Natural killer cell (primary cell): Measurements from ENCODE around the gene QRICH1. TPM values are rescaled to one million over a fixed set of nuclear protein-coding genes. Genes with fewer than 3 reads are reported as not detected.
A peak's percentile ranks its signal among the peaks of the same experiment; 100 is the strongest.

Source experiments
- ATAC-seq, 3 donors: fragments of 150-1000 bp in 2 of 3; fragments of 200-7000 bp in 1 of 3; cut with Tn5 transposase; 1 replicate in 1 of 3; 2 replicates in 2 of 3; pipeline ENCODE4 v1.10.0; 2021; ENCODE audit warnings: mild to moderate bottlenecking in 2 of 3, moderate library complexity in 2 of 3
- DNase-seq, 2 donors: peaks; one replicate each; pipeline versions ENCODE4 v3.0.0 to v3.0.0-alpha.2; 2013 to 2021; ENCODE audit warnings: mixed read lengths in 1 of 2
- H3K27ac ChIP-seq: one replicate; pipeline ENCODE4 v1.5.1; 2013; ENCODE audit warnings: mild to moderate bottlenecking, low read length
- H3K27me3 ChIP-seq: one replicate; pipeline ENCODE4 v1.6.1; 2013; ENCODE audit warnings: low read length; ENCODE audit not compliant: control insufficient read depth, insufficient read depth
- H3K36me3 ChIP-seq: one replicate; pipeline ENCODE4 v1.6.1; 2013; ENCODE audit warnings: low read length; ENCODE audit not compliant: control insufficient read depth, insufficient read depth
- H3K4me1 ChIP-seq: one replicate; pipeline ENCODE4 v1.6.1; 2013; ENCODE audit warnings: low read length; ENCODE audit not compliant: control insufficient read depth, insufficient read depth
- H3K4me3 ChIP-seq: one replicate; pipeline ENCODE4 v1.5.1; 2013; ENCODE audit warnings: low read length
- H3K9me3 ChIP-seq: one replicate; pipeline ENCODE4 v1.6.1; 2013; ENCODE audit warnings: low read length; ENCODE audit not compliant: control insufficient read depth, insufficient read depth
- H3K27ac Mint-ChIP-seq, 2 donors: one replicate each; pipeline ENCODE4 v1.8.0; 2022; ENCODE audit warnings: mild to moderate bottlenecking in 2 of 2, mixed read lengths in 2 of 2, moderate library complexity in 1 of 2
- H3K27me3 Mint-ChIP-seq, 2 donors: one replicate each; pipeline ENCODE4 v1.8.0; 2022; ENCODE audit warnings: low read depth in 2 of 2, mixed read lengths in 2 of 2
- H3K36me3 Mint-ChIP-seq: one replicate; pipeline ENCODE4 v1.8.0; 2022; ENCODE audit warnings: mixed read lengths
- H3K4me1 Mint-ChIP-seq, 2 donors: one replicate each; pipeline ENCODE4 v1.8.0; 2022; ENCODE audit warnings: mixed read lengths in 2 of 2
- H3K4me3 Mint-ChIP-seq: one replicate; pipeline ENCODE4 v1.8.0; 2022; ENCODE audit warnings: mild to moderate bottlenecking, moderate library complexity, mixed read lengths
- H3K9me3 Mint-ChIP-seq, 2 donors: one replicate each; pipeline ENCODE4 v1.8.0; 2022; ENCODE audit warnings: mixed read lengths in 2 of 2
- WGBS: methylation state at CpG from one replicate; pipeline ENCODE4 v1.1.7; 2013; ENCODE audit warnings: missing lambda C conversion rate; ENCODE audit not compliant: insufficient coverage; 5-methylcytosine and 5-hydroxymethylcytosine counted together
- intact Hi-C: fragments of 100-400 bp; cut with micrococcal nuclease; formaldehyde crosslinking; loops from one replicate; pipeline ENCODE4 v1.14.2; 2022
- total RNA-seq, 4 donors: library from RNA; stranded (reverse); fragments of 120-200 nt in 1 of 4; gene quantifications; one replicate each; pipeline versions ENCODE4 v1.2.3 to v1.2.4, GENCODE V29; 2013 to 2022
- TF ChIP-seq, protein P1 (sequence below): fragments of 200-600 bp; IDR thresholded peaks from one replicate; pipeline ENCODE4 v1.8.0; 2022; ENCODE audit warnings: antibody characterized with exemption

Gene QRICH1
- total RNA-seq, 3 donors from 2014 or later (not counting 1 experiment from before 2014, with no cell fraction given), result 220 to 230 (median 227) TPM

DNA sequence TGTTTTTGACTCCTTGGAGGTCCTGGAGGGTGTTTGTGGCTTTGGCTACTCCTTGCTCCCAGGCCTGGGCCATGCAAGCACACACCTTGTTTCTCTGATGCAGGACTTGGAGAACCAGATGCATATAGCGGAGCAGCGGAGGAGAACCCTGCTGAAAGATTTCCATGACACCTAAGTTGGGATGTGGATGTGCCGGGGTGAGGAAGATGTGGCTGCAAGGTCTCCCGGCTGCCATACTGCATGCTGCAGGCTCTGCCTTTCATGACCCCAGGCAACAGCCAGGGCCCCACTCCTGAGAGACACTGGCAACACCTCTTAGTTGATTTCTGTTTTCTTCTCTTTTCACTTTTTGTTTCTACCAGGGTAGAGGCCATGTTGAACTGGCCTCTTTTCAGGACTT is 110.8 kb downstream of the QRICH1 start:
- intact Hi-C loops, result no loop called here
- ATAC-seq (no peak), DNase-seq (no peak)
- Mint-ChIP-seq H3K27ac (peak overlapping the region in 1 of 2 donors; percentile 35), H3K4me3 (no peak overlapping the region), H3K4me1 (peaks cover 5 to 10% of the 10 kb centered on the region in 2 donors), H3K27me3 (no peaks in the 10 kb centered on the region), H3K9me3 (no peaks in the 10 kb centered on the region), H3K36me3 (peaks cover 8% of the 10 kb centered on the region)
- WGBS, result 98% methylated on average over 4 of the region's 4 CpGs
- TF ChIP-seq, protein P1, sequence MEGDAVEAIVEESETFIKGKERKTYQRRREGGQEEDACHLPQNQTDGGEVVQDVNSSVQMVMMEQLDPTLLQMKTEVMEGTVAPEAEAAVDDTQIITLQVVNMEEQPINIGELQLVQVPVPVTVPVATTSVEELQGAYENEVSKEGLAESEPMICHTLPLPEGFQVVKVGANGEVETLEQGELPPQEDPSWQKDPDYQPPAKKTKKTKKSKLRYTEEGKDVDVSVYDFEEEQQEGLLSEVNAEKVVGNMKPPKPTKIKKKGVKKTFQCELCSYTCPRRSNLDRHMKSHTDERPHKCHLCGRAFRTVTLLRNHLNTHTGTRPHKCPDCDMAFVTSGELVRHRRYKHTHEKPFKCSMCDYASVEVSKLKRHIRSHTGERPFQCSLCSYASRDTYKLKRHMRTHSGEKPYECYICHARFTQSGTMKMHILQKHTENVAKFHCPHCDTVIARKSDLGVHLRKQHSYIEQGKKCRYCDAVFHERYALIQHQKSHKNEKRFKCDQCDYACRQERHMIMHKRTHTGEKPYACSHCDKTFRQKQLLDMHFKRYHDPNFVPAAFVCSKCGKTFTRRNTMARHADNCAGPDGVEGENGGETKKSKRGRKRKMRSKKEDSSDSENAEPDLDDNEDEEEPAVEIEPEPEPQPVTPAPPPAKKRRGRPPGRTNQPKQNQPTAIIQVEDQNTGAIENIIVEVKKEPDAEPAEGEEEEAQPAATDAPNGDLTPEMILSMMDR, result no peak
- Histone ChIP-seq H3K27ac (no peak overlapping the region), H3K9me3 (no peaks in the 10 kb centered on the region), H3K4me1 (peaks cover 3% of the 10 kb centered on the region), H3K4me3 (no peak overlapping the region), H3K27me3 (no peaks in the 10 kb centered on the region), H3K36me3 (peaks cover 51% of the 10 kb centered on the region)

DNA sequence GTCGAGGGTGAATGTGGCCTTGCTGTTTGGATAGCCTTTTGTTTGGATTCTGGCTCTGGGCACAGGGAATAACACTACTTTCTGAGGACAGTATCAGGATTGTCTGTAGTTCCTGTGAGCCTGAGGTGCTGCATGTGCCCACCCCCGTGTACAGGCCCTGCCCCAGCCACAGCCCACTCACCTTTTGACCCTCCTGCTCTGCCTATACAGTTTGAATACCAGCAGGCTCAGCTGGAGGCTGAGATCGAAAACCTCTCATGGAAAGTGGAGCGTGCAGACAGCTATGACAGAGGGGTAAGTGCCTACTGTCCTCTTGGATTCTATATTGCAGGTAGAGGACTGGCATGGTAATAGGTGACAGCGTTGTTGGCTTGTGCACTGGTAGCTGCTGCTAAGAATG is 111.2 kb downstream of the QRICH1 start:
- ATAC-seq (no peak), DNase-seq (no peak)
- no peaks in the 10 kb centered on the region for H3K27me3 Mint-ChIP-seq
- H3K27ac Mint-ChIP-seq, result peak overlapping the region in 1 of 2 donors; percentile 41
- intact Hi-C loops, result no loop called here
- peaks cover 8% of the 10 kb centered on the region for H3K36me3 Mint-ChIP-seq
- no peak overlapping the region for H3K27ac ChIP-seq
- H3K9me3 ChIP-seq, result no peaks in the 10 kb centered on the region
- peaks cover 1 to 6% of the 10 kb centered on the region in 2 donors for H3K4me1 Mint-ChIP-seq
- H3K4me3 Mint-ChIP-seq, result no peak overlapping the region
- 96% methylated on average over 5 of the region's 5 CpGs for WGBS
- TF ChIP-seq, protein P1, result no peak
- H3K4me3 ChIP-seq, result no peak overlapping the region
- no peaks in the 10 kb centered on the region for H3K27me3 ChIP-seq
- no peaks in the 10 kb centered on the region for H3K4me1 ChIP-seq
- H3K9me3 Mint-ChIP-seq, result no peaks in the 10 kb centered on the region
- H3K36me3 ChIP-seq, result peaks cover 55% of the 10 kb centered on the region

DNA sequence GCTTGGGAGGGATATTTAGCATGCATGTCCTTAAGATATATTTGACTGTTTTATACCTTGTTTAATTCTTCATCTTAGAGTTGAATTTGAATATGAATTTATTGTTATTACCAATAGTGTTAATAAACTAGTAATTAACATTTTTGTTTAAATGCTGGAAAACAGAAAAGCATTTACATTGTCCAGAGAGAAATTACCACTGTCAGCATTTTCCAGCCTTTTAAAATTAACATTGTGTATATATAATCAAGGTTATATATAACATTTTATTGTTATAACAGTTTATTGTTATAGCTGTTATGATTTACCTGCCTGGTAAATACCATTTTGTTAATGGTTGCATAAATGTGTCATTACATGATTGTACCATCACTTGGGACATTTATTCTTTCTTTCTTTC is 111.9 kb downstream of the QRICH1 start:
- Mint-ChIP-seq H3K4me3 (no peak overlapping the region), H3K27me3 (no peaks in the 10 kb centered on the region), H3K36me3 (peaks cover 8% of the 10 kb centered on the region), H3K27ac (peak overlapping the region in 1 of 2 donors; percentile 41), H3K4me1 (peaks cover 0 to 5% of the 10 kb centered on the region in 2 donors), H3K9me3 (no peaks in the 10 kb centered on the region)
- Histone ChIP-seq H3K9me3 (no peaks in the 10 kb centered on the region), H3K27ac (no peak overlapping the region), H3K4me1 (no peaks in the 10 kb centered on the region), H3K4me3 (no peak overlapping the region), H3K27me3 (no peaks in the 10 kb centered on the region), H3K36me3 (peaks cover 60% of the 10 kb centered on the region)
- TF ChIP-seq, protein P1, result no peak
- ATAC-seq (no peak), DNase-seq (no peak)
- intact Hi-C loops, result no loop called here

DNA sequence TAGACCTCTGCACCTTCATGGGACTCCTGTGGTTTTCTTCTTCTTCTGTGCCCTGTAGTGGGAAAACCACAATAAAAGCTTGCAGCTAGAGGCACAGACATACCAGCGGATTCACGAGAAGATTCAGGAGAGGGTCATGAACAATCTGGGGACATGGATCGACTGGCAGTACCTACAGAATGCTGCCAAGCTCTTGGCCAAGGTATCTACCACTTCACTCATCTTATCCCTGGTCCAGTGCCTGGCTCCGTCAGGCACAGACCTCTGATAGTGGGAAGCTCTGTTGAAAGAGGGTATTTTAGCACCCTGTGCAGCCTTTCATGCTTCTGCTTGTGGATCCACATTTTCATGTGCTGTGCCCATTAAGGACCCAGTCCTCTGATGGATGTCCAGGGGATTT is 113.6 kb downstream of the QRICH1 start:
- H3K4me3 ChIP-seq, result no peak overlapping the region
- no peaks in the 10 kb centered on the region for H3K27me3 Mint-ChIP-seq
- no peak for DNase-seq
- H3K27me3 ChIP-seq, result no peaks in the 10 kb centered on the region
- no peaks in the 10 kb centered on the region for H3K4me1 Mint-ChIP-seq
- no peaks in the 10 kb centered on the region for H3K4me1 ChIP-seq
- H3K36me3 Mint-ChIP-seq, result peaks cover 8% of the 10 kb centered on the region
- no peak overlapping the region for H3K27ac ChIP-seq
- no peaks in the 10 kb centered on the region for H3K9me3 Mint-ChIP-seq
- no peaks in the 10 kb centered on the region for H3K9me3 ChIP-seq
- peaks cover 73% of the 10 kb centered on the region for H3K36me3 ChIP-seq
- 86% methylated on average over 4 of the region's 4 CpGs for WGBS
- ATAC-seq, result no peak
- intact Hi-C loops, result no loop called here
- no peak overlapping the region for H3K4me3 Mint-ChIP-seq
- TF ChIP-seq, protein P1, result no peak
- H3K27ac Mint-ChIP-seq, result no peak overlapping the region
